Neural crest cell (in vitro differentiated cells): Measurements from ENCODE around the gene CCR7. TPM values are rescaled to one million over a fixed set of nuclear protein-coding genes. Genes with fewer than 3 reads are reported as not detected.
"Not testable (repeated sequence)": the region's sequence is repeated elsewhere in the genome, so short reads cannot be mapped to it uniquely, and the experiment has no call there.

Source experiments
- DNase-seq: peaks from one replicate; pipeline ENCODE4 v3.0.0; 2021; ENCODE audit warnings: low read depth, mixed read lengths, low spot score
- H3K27ac Mint-ChIP-seq: one replicate; pipeline ENCODE4 v1.8.0; 2021; ENCODE audit warnings: mild to moderate bottlenecking, mixed read lengths; ENCODE audit not compliant: unreplicated experiment
- H3K27me3 Mint-ChIP-seq: 2 replicates; pipeline ENCODE4 v1.8.0; 2021; ENCODE audit warnings: low read depth, mild to moderate bottlenecking, mixed read lengths
- H3K36me3 Mint-ChIP-seq: 2 replicates; pipeline ENCODE4 v1.8.0; 2021; ENCODE audit warnings: low read depth, mild to moderate bottlenecking, mixed read lengths
- H3K4me1 Mint-ChIP-seq: 2 replicates; pipeline ENCODE4 v1.8.0; 2021; ENCODE audit warnings: mixed read lengths
- H3K4me3 Mint-ChIP-seq: one replicate; pipeline ENCODE4 v1.8.0; 2021; ENCODE audit warnings: mild to moderate bottlenecking, mixed read lengths
- H3K9me3 Mint-ChIP-seq: 2 replicates; pipeline ENCODE4 v1.8.0; 2021; ENCODE audit warnings: mixed read lengths
- total RNA-seq: library from RNA; stranded (reverse); gene quantifications from 2 replicates; pipeline ENCODE4 v1.2.1, GENCODE V29; 2021
- TF ChIP-seq, protein P1 (sequence below): fragments of 200-600 bp; sonication (generic); conservative IDR thresholded peaks from 2 replicates; pipeline ENCODE4 v1.5.0; 2021; ENCODE audit warnings: antibody characterized with exemption, mild to moderate bottlenecking

Gene CCR7
- total RNA-seq, 1 donor from 2014 or later: 0.33 TPM

DNA sequence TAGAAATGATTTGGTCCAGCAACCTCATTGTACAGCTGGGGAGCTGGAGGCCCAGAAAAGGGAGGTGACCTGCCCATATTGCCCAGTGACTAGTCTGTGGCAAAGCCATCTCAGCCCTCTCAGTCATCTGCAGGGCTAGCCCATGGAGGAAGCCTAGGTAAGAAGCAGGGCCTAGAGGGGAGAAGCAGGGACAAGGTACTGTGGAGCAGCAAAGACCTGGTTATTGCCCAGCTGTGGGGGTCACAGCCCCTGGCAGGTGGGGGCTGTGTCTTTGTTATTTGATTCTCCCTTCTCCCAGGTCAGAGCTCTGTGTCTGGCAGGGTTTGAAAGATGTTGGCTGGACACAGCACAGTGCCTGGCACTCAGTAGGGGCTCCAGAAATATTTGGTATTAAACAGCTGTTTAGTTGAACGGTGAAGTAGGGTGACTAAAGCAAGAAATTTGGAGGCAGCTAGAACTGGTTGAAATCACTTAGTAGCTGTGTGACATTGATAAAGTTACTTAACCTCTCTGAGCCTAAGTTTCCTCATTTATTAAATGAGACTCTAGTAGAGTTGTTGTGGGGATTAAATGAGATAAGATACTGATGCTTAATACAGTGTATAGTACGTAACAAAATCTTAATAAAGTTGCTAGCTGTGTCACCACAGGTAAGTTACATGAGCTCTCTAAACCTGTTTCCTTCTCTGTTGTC, 17.3 kb downstream of the CCR7 start:
- no peak overlapping the region for H3K4me3 Mint-ChIP-seq
- no peaks in the 10 kb centered on the region for H3K9me3 Mint-ChIP-seq
- TF ChIP-seq, protein P1, sequence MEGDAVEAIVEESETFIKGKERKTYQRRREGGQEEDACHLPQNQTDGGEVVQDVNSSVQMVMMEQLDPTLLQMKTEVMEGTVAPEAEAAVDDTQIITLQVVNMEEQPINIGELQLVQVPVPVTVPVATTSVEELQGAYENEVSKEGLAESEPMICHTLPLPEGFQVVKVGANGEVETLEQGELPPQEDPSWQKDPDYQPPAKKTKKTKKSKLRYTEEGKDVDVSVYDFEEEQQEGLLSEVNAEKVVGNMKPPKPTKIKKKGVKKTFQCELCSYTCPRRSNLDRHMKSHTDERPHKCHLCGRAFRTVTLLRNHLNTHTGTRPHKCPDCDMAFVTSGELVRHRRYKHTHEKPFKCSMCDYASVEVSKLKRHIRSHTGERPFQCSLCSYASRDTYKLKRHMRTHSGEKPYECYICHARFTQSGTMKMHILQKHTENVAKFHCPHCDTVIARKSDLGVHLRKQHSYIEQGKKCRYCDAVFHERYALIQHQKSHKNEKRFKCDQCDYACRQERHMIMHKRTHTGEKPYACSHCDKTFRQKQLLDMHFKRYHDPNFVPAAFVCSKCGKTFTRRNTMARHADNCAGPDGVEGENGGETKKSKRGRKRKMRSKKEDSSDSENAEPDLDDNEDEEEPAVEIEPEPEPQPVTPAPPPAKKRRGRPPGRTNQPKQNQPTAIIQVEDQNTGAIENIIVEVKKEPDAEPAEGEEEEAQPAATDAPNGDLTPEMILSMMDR: no peak
- no peaks in the 10 kb centered on the region for H3K36me3 Mint-ChIP-seq
- no peaks in the 10 kb centered on the region for H3K27me3 Mint-ChIP-seq
- no peak for DNase-seq
- H3K27ac Mint-ChIP-seq: no peak overlapping the region
- H3K4me1 Mint-ChIP-seq: peaks cover 41% of the 10 kb centered on the region

DNA sequence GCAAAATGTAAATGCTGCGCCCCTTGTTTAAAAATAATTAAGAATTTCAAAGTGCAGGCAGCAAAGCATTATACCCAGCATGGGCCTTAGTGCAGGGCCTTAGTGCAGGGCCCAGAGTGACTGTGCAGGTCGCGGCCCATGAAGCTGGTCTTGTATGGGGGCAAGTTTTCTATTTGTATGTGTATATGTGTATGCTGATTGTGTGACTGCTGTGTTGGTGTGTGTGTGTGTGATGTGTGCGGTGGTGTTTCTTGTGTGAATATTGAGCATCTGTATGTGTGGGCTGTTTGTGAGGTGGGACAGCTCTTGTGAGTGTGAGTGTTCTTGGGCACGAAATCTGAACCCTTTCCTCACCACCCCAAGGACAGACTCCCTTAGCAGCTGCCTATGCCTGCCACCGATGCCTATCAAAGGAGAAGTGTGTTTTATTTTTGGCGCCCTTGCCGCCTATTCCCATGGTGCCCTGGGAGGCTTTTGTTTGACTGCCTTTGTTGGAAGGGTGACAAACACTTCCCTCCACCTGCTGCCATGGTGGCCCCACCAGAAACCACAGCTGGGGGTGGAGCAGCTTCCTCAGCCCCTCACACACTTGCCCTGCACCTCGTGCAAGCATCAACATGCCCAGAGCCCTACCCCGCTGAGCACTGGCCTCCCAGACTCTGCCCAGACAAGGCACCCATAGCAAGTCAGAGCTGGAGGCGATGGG, 18.0 kb downstream of the CCR7 start:
- no peak for DNase-seq
- peak overlapping the region; percentile 57 for H3K27ac Mint-ChIP-seq
- no peaks in the 10 kb centered on the region for H3K9me3 Mint-ChIP-seq

DNA sequence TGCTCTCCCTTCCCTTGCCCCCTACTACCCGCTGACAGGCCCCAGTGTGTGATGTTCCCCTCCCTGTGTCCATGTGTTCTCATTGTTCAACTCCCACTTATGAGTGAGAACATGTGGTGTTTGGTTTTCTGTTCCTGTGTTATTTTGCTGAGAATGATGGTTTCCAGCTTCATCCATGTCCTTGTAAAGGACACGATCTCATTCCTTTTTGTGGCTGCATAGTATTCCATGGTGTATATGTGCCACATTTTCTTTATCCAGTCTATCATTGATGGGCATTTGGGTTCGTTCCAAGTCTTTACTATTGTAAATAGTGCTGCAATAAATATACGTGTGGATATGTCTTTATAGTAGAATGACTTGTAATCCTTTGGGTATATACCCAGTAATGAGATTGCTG, 18.8 kb downstream of the CCR7 start:
- not testable (repeated sequence) for DNase-seq
- H3K4me1 Mint-ChIP-seq: peaks cover 43% of the 10 kb centered on the region

More for the DNA sequence above, 18.0 kb downstream of the CCR7 start:
- TF ChIP-seq, protein P1: no peak
- Mint-ChIP-seq H3K4me3 (no peak overlapping the region), H3K4me1 (peaks cover 44% of the 10 kb centered on the region), H3K27me3 (no peaks in the 10 kb centered on the region), H3K36me3 (no peaks in the 10 kb centered on the region)

DNA sequence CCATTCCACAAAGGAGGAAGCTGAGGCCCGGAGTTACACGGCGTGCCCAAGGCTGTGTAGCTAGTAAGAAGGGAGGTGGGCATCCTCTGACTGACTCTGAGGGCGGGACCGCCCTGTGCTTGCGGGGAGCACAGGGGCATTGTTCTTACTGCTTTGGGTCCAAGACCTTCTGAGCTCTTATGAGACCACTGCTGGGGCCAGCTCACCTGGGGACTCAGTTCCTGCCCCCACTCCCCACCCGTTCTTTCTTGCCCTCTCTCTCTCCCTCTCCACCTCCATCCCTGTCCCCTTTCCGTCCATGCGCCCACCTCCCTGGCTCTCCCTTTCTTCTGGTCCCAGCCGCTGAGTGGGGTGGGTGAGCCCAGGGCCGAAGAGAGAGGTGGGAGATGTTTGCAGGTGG, 19.6 kb downstream of the CCR7 start:
- Mint-ChIP-seq H3K4me1 (peaks cover 43% of the 10 kb centered on the region), H3K27ac (no peak overlapping the region), H3K36me3 (no peaks in the 10 kb centered on the region), H3K9me3 (no peaks in the 10 kb centered on the region), H3K27me3 (no peaks in the 10 kb centered on the region), H3K4me3 (no peak overlapping the region)
- TF ChIP-seq, protein P1: no peak
- DNase-seq: no peak

More for the DNA sequence above, 18.8 kb downstream of the CCR7 start:
- H3K27me3 Mint-ChIP-seq, H3K4me3 Mint-ChIP-seq, H3K9me3 Mint-ChIP-seq, H3K36me3 Mint-ChIP-seq, H3K27ac Mint-ChIP-seq: not testable (repeated sequence)

DNA sequence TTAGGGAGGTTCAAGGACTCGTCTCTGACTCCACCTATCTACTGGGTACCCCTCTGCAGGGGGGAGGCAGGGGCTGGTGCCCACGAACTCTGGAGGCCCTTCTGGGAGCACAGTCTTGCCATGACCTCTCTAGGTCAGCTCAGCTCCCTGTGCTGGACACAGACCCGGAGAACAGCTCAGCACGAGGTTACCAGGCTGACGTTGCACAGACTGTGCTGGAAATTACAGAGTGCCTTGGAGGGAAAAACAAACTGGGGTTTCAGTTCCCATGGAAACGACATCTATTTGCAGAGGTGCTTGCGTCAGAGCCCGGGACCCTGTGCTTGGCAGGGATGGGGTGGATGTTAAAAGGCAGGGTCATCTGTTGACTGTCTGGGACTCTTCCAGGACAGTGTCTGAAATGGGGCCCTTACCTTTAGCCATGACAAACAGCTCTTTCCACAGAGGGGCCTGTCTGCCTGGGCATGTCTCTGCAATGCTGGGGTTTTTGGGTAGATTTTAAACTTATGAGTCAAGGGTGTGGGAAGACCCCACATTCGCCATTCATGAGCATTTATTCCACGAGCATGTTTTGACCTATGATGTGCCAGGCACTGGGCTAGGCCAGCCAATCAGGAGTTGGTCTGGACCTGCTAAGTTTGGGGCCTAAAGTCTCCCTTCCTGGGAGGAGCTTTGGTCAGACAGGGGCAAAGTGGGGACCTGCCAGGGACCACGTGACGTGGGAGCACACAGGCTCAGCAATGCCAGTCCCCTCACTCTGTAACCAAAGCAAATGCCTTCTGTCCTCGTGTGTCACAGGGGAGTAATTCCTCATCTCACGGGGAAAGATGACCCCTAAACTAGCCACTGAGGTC, 22.5 kb downstream of the CCR7 start:
- Mint-ChIP-seq H3K4me1 (peaks cover 32% of the 10 kb centered on the region), H3K27ac (peak overlapping the region; percentile 88), H3K36me3 (no peaks in the 10 kb centered on the region), H3K4me3 (no peak overlapping the region), H3K9me3 (no peaks in the 10 kb centered on the region), H3K27me3 (no peaks in the 10 kb centered on the region)
- DNase-seq: no peak
- TF ChIP-seq, protein P1: no peak
